ENCODE results near the gene TRPV4.

GRCh38 chr12:109827566-109828550 is 5.3 kb downstream of the TRPV4 start:
- TF ChIP-seq CTCF (IDR thresholded peaks at IDR 0.05) (no peak), REST (IDR thresholded peaks at IDR 0.05; ENCODE audit: insufficient read depth in 1 of 2, low read depth in 2 of 2, low read length in 1 of 2) (no peak)

All from Panc1 (cell line).